ENCODE data around the gene CSNK1A1.

Gene CSNK1A1

GRCh38 chr5:149503006-149503405 lies 48.2 kb downstream of the CSNK1A1 start:
- TF ChIP-seq REST (IDR thresholded peaks at IDR 0.05; ENCODE audit: insufficient read depth in 1 of 2, low read depth in 2 of 2, low read length in 2 of 2) (no peak), FOXP2 (optimal IDR thresholded peaks at IDR 0.05; ENCODE audit: borderline replicate concordance, extremely low read depth, extremely low read length, insufficient read depth) (no peak), TAF1 (IDR thresholded peaks at IDR 0.05; ENCODE audit: borderline replicate concordance, insufficient read depth, low read length) (no peak), POLR2AphosphoS5 (IDR thresholded peaks at IDR 0.05; ENCODE audit: low read depth, low read length) (no peak), SIN3A (IDR thresholded peaks at IDR 0.05; ENCODE audit: borderline replicate concordance, insufficient read depth, low read length) (no peak)

GRCh38 chr5:149500922-149501582 lies 50.2 kb downstream of the CSNK1A1 start:
- TF ChIP-seq TAF1 (IDR thresholded peaks at IDR 0.05; ENCODE audit: borderline replicate concordance, insufficient read depth, low read length): no peak
- TF ChIP-seq FOXP2 (optimal IDR thresholded peaks at IDR 0.05; ENCODE audit: borderline replicate concordance, extremely low read depth, extremely low read length, insufficient read depth): no peak
- no peak for TF ChIP-seq SIN3A (IDR thresholded peaks at IDR 0.05; ENCODE audit: borderline replicate concordance, insufficient read depth, low read length)
- no peak for TF ChIP-seq POLR2AphosphoS5 (IDR thresholded peaks at IDR 0.05; ENCODE audit: low read depth, low read length)
- no peak for TF ChIP-seq REST (IDR thresholded peaks at IDR 0.05; ENCODE audit: insufficient read depth in 1 of 2, low read depth in 2 of 2, low read length in 2 of 2)

- no peak for TF ChIP-seq TAF1 (IDR thresholded peaks at IDR 0.05; ENCODE audit: borderline replicate concordance, insufficient read depth, low read length)
- TF ChIP-seq FOXP2 (optimal IDR thresholded peaks at IDR 0.05; ENCODE audit: borderline replicate concordance, extremely low read depth, extremely low read length, insufficient read depth): no peak
- no peak for TF ChIP-seq SIN3A (IDR thresholded peaks at IDR 0.05; ENCODE audit: borderline replicate concordance, insufficient read depth, low read length)
- no peak for TF ChIP-seq POLR2AphosphoS5 (IDR thresholded peaks at IDR 0.05; ENCODE audit: low read depth, low read length)
- no peak for TF ChIP-seq REST (IDR thresholded peaks at IDR 0.05; ENCODE audit: insufficient read depth in 1 of 2, low read depth in 2 of 2, low read length in 2 of 2)
Measured at GRCh38 chr5:149498724-149499336, 52.4 kb downstream of the CSNK1A1 start.

- TF ChIP-seq TAF1 (IDR thresholded peaks at IDR 0.05; ENCODE audit: borderline replicate concordance, insufficient read depth, low read length) (no peak), SIN3A (IDR thresholded peaks at IDR 0.05; ENCODE audit: borderline replicate concordance, insufficient read depth, low read length) (no peak), FOXP2 (optimal IDR thresholded peaks at IDR 0.05; ENCODE audit: borderline replicate concordance, extremely low read depth, extremely low read length, insufficient read depth) (no peak), POLR2AphosphoS5 (IDR thresholded peaks at IDR 0.05; ENCODE audit: low read depth, low read length) (no peak), REST (IDR thresholded peaks at IDR 0.05; ENCODE audit: insufficient read depth in 1 of 2, low read depth in 2 of 2, low read length in 2 of 2) (no peak)
Measured at GRCh38 chr5:149497357-149497756, 53.9 kb downstream of the CSNK1A1 start.

All from PFSK-1 (cell line).